ENCODE results near the gene SURF2.

- TF ChIP-seq EZH2 (IDR thresholded peaks at IDR 0.05; ENCODE audit: low read length, unreplicated experiment) = no peak
- TF ChIP-seq, protein P1, sequence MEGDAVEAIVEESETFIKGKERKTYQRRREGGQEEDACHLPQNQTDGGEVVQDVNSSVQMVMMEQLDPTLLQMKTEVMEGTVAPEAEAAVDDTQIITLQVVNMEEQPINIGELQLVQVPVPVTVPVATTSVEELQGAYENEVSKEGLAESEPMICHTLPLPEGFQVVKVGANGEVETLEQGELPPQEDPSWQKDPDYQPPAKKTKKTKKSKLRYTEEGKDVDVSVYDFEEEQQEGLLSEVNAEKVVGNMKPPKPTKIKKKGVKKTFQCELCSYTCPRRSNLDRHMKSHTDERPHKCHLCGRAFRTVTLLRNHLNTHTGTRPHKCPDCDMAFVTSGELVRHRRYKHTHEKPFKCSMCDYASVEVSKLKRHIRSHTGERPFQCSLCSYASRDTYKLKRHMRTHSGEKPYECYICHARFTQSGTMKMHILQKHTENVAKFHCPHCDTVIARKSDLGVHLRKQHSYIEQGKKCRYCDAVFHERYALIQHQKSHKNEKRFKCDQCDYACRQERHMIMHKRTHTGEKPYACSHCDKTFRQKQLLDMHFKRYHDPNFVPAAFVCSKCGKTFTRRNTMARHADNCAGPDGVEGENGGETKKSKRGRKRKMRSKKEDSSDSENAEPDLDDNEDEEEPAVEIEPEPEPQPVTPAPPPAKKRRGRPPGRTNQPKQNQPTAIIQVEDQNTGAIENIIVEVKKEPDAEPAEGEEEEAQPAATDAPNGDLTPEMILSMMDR (conservative IDR thresholded peaks at IDR 0.05; ENCODE audit: low read depth, low read length) = no peak
- no peak for TF ChIP-seq EZH2phosphoT487 (IDR thresholded peaks at IDR 0.05; ENCODE audit: borderline replicate concordance, low read length)
These were observed 49.4 kb downstream of the SURF2 start for GRCh38 chr9:133405508-133406438.
